ENCODE data around the gene HECTD4.
A peak's percentile ranks its signal among the peaks of the same experiment; 100 is the strongest.

Gene HECTD4

DNA sequence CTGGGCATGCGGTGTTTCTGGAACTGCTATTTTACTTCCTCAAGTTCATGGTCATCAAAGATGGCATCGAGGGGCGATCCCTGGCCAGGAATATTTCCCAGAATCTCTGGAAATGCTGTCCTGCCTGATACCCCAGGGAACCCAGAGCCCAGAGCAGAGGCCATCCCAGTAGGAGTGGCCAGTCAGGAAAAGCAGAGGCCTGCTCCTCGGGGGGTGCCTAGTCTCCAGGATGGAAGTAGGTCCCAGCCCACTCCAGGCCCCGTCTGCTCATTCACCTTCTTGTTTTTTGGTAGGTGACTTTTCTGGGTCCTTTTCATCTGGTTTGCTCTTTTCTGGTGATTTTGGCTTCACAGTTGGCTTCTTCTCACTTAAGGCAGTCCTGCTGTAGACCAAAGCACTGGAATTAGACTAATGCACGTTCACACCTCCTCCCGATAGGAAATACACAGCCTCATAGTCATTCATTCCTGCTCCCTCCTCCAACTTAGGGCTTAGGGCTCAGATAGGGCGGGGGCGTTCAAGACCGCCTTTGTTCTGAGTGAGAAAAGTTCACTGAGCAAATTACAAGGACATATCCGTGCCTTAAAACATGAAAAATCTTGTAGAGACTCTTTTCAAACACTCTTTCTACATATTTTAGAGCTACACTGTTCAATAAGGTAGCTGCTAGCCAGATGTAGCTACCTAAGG lies 205.8 kb downstream of the HECTD4 start:
- DNase-seq (ENCODE audit: low spot score), result no peak

DNA sequence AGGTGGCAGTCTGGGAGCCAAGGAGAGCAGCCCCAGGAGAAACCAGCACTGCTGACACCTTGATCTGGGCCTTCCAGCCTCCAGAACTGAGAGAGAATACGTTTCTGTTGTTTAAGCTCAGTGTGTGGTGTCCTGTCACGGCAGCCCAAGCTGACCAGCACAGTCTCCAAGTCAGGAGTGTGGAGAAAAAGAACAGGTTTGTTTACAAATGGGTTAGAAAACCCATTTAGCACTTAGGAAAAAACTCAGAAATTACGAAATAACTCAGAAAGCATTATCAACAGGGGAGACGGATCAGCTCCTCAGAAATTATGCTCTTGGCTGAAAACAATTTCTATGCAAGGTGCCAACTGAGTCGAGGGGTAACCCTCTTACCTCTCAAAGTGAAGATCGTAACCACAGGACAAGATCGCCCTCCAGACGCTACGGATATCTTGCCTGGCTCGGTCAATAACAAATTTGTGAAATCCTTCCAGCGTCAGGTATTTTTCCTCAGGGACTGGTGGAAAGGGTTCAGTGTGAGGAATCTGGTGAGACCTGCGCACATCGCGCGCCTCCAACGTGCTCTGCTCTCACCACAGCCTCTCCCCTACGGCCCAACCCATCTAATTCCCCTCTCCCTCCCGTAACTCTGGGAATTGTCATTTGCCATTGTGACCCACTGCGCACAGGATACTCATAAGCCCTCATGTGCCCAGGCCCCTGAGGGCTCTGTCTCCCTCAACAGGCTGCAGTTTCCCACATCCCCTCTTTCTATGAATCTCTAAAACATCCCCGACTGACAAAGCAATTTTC lies 206.7 kb downstream of the HECTD4 start:
- no peak for DNase-seq (ENCODE audit: low spot score)

DNA sequence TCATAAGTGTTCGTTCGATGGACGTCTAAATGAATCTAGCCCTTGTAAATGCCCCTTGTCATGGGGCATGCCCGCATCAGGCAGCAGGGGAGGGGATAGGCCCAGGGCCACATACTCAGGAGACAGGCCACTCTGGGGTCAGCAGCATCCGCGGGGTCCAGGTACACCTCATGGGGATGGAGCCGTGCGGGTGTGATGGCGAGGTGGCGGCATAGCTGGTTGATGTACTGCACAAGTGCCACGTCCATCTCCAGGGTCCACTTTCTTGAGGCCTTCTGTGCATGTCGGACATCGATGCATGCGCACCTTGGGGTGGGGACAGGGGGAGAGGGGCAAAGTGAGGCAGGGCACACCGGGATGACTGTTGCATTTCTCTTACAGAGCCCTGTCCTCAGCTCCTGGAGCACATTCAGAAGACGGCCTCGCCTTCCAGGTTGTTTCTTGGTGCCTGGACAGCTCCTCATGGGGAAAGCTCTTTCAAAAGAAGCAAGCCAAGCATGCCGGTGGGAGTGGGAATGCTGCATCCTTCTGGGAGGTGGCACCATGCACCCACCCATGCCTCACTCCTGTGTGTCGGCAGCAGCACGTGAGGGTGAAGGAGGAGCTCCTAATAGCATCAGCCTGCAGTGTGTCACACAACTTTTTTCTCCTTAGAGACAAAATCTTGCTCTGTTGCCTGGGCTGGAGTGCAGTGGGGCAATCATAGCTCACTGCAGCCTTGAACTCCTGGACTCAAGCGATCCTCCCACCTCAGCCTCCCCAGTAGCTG lies 209.5 kb downstream of the HECTD4 start:
- DNase-seq (ENCODE audit: low spot score), result no peak

DNA sequence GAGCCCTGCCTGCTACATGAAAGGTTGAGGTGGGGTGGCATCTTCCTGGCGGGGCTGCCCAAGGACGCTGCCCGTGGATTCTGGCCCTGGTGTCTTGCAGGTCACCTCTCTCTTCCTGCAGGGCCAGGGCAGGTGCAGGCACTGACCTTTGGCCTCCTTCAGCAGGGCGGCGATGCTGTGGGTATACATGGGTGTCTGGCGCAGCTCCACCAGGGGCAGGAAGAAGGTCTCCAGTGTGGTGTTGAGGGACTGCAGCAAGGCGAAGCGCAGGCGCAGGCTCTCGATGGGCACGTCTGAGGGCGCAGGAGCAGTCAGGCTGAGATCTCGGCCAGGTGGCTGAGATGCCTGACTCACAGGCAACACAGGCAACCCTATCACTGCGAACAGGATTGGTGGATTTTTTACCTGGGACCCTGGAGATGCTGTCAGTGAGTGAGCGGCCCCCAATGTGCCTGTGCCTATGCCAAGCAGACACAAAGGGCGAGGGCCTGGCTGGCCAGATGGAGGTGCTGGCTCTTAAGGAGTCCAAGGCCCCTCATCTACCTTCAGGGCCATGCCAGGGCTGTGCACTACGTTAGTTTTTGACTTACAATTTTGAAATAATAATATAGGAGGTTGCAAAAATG lies 211.1 kb downstream of the HECTD4 start:
- no peak for DNase-seq (ENCODE audit: low spot score)

DNA sequence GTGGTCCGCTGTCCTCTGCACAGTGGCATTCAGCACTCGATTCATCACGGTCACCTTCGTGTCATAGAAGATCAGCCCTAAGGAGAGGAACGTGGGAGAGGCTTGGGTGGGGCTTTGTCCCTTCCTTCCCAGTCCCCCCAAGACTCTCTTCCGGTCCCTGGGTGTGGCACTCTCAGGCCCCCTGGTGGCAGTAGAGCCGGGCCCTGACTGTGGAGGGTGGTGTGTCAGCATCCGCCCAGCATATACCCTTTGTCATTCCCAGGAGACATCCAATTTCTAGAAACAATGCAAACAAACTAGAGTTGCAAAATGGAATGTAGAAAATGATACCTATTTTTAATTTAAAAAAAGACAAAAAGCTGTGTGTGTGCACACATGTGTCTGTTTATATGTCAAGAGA lies 211.9 kb downstream of the HECTD4 start:
- peak; percentile 58 for DNase-seq (ENCODE audit: low spot score)

DNA sequence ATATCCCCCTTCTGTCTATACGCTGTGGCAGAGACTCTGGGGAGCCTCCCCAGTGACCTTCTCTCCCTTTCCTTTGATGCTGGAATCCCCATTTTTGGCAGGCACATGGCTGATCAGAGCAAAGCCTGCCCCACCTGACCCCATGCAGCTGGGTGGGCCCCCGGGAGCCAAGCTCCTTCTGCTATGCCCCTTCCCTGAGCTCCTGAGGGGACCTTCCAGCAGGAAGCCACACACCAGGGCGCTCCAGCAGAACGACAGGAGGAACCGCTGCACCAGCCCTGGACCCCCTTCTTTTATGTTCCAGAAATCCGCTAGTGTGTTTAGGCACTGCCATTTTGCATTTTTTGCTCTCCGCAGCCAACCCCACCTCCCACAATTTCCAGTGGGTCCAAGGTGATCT lies 212.3 kb downstream of the HECTD4 start:
- DNase-seq (ENCODE audit: low spot score), result no peak

DNA sequence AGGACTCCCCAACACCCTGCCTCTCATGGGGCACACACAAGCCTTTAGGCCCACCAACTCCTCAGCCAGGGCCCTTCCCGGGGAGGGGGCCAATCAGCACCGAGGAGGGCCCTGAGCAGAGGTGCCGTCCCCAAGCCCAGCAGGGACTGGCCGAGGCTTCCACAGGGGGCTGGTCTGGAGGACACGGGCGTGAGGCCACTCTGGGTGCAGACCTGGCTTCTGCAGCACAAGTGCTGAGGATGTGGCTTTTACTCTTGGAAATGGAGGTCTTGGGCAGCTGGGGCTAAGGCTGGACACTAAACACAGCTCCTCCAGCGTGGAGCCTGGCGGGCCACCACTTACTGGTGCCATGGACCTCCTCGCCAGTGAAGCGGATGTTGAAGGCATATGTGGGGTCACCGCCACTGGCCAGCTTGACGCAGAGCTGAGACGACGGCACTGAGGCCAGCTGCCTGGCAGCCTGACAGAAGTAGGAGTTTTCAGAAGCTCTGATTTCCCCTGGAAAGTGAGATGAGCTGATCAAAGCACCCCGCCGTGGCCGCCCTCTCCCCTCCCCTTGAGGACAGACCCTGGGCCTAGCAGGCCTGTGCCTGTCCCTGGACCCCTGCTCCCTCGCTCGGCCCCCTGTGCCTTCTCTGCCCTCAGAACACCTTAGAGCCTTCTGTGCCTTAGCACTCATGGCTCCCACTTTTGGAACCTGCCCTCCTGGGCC lies 212.9 kb downstream of the HECTD4 start:
- DNase-seq (ENCODE audit: low spot score), result no peak

DNA sequence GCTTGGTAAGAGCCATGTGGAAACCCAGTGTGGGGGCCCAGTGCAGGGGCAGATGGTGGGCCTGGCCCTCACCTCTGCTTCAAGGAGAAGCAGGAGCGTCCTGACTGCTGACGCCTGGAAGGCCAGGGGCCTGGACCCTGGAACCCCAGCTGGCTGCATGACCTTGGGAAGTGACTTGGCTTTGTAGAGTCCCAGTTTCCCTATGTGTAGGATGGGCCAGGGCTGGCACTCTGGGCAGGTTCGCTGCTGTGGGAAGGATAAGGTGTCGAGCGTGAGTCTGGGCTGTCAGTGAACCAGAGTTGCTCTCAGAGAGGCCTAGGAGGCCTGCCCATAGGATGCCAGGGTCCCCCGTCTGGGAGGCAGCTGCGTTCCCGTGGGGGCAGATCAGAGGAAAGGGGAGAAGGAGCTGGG lies 213.7 kb downstream of the HECTD4 start:
- DNase-seq (ENCODE audit: low spot score), result no peak

DNA sequence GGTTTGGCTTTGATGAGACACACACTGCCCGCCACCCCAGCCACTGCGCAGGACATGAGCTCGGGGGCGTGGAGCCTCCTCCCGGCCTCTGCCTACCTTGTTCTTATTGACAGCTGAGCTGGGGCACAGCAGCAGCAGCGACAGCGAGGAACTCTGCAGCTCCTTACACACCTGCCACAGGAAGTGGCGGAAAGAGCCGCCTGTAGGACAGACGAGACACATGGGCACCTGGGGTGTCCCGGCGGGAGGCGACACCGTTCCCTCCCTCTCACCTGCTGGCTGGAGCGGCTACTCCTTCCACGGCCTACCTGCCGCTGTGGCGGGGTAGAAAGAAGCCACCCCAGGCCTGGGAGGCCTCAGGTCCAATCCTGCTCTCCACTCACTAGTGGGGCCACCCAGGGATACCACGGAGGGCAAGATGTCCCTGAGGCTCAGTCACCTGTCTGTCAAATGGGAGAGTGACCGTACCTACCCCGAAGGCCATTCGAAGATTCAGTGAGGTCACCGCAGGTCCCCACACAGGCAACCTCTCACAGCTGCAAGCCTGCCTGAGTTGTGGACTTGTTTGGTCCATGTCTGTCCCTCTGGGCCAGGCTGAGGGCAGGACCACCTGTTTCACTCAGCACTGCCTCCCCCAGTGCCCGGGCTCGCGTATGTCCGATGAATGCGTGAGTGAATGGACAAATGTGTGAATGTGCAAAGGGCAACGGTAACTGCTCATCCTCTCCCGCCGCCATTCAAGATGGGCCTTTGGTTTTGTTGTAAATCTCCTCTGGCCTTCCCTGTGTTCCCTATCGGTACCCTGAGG lies 214.3 kb downstream of the HECTD4 start:
- no peak for DNase-seq (ENCODE audit: low spot score)

DNA sequence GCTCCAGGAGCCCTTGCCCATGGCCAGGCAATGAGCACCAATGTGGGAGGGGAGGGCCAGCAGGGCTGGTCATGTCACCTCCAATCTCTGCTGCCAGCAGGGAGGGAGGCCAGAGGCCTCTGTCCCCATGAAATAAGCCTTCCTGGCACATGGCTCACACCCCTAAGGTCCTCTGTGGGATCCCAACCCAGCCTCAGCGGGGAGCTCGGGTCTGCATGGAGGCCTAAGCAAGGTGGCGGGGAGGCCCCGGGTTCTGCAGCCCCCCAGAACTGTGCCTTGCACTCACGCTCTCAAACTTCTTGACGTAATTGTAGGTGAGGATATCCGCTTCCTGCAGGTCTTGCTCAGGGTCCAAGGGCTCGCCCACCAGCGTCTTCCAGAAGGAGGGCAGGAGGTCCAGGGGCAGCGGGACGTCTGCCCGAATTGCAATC lies 215.2 kb downstream of the HECTD4 start:
- no peak for DNase-seq (ENCODE audit: low spot score)

DNA sequence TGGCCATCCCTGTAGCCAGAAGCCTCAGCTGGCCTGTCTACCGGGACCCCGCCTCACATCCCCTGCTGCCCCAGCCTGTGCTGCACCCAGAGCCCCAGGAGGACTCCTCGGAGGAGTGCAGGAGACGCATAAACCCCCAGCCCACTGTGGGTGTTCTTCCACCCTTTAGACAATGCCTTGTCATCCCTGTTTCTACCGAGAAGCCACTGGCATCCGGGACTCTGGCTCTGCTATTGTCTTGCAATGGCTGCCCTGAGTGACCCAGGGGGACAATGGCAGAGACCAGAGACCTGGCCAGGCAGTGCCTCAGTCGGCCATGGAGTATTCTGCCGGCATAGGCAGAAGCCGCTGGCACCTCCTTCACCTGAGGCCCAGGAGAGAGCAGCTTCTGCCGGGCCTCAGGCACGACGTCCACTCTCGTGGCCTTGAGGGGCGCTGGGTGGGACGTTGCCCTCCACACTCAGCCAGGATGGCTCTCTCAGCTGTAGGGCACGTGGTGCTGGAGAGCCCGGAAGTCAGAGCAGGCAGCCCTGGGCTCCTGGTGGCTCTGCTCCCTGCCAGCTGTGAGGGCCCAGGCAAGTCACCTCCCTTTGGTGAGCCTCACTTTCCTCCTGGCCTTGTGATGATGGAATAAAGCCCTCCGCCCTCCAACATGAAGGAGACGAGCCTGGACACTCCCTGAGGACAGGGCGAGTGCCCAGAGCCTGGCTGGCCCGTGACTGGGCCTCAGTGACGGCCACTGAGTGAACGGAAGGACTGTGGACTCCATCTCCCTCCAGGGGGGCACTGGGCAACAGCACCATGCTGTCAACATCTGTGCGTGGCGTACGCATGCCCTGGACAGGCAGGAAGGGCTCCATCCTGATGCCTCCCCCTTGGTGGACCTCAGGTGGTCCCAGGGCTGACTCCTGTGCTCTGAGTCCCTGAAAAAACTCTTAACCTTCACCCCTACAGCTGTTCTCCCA lies 215.9 kb downstream of the HECTD4 start:
- DNase-seq (ENCODE audit: low spot score), result no peak

DNA sequence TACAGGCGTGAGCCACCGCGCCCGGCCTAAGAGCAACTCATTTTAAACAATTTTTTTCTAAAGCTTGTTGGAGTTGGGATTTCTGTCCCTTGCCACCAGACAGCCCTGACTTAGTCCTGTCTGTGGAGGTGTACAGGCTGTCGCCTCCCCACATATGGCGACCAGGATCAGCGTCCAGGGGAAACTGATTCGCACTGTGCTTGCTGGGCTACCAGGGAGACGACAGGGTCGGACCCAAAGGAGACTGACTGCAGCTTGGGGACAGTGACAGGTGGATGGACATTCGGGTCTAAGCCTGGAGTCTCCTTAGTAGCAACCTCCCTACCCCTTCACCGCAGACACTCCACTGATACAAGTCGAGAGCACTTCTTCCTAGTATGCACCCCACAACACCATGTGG lies 216.6 kb downstream of the HECTD4 start:
- no peak for DNase-seq (ENCODE audit: low spot score)

DNA sequence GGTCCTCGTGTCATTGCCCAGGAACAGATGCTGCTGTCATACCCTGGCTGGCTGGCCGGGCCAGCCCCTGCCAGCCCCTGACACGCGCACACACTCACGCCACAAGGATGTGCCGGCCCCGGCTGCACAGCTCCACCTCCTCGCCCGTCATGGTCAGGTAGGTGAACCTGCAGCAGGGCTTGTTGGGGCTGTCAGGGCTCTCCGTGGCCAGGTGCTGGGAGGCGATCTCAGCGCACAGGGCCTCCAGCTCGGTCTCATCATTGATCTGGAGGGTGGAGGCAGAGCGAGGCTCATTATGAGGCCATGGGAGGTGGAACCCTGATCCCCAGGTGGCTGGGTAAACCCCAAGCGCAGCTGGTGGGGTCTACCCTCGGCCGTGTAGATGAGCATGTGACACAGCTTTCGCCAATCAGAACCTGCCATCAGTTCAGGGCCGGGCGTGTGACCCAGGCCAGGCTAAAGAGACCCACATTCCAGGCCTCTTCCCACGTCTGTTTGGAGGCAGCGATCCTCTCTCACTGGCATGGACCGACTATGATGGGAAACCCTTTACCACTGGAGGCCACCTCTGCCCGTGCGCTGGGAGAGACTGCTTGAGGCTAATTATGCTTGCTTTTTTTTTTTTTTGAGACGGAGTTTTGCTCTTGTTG lies 218.1 kb downstream of the HECTD4 start:
- DNase-seq (ENCODE audit: low spot score), result no peak

DNA sequence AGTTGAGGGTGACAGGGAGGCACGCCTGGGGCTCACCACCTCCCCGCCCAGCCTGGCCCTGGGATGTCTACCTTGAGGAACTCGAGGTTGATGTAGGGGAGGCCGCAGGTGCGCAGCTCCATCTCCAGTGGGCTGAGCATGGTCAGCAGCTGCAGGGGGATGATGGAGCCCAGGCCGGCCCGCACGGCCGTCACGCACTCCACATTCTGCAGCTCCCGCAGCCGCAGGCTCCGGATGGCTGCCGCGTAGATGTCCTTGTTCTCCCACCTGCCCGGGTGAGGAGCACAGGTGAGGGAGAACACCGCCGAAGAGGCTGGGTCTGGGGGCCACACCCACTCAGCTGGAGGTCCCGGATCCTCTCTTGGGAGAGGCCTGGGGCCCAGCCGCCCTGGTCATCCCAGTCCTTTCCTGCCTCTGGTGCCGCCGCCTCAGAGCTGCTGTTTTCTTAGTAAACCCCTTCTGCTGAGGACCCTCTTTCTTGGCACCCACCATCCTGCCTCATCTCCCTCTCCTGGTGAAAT lies 218.7 kb downstream of the HECTD4 start:
- DNase-seq (ENCODE audit: low spot score), result no peak

DNA sequence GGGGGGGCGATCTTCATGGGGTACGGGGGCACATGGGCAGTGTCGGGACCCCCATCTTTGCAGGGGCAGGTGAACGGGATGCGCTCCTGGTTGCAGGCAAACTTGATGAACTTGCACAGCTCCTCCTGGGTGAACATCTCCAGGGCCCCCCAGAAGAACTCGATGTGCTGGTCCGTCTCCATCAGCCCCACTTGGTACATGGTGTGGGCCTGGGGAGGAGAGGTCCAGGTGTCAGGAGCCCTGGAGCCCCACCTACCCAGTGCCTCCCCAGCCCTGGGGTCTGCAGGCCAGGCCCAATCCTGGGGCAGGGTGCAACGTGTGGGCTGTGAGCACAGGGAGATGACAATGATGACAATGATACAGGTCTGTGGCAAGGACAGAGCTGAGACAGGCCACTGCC lies 219.2 kb downstream of the HECTD4 start:
- no peak for DNase-seq (ENCODE audit: low spot score)

DNA sequence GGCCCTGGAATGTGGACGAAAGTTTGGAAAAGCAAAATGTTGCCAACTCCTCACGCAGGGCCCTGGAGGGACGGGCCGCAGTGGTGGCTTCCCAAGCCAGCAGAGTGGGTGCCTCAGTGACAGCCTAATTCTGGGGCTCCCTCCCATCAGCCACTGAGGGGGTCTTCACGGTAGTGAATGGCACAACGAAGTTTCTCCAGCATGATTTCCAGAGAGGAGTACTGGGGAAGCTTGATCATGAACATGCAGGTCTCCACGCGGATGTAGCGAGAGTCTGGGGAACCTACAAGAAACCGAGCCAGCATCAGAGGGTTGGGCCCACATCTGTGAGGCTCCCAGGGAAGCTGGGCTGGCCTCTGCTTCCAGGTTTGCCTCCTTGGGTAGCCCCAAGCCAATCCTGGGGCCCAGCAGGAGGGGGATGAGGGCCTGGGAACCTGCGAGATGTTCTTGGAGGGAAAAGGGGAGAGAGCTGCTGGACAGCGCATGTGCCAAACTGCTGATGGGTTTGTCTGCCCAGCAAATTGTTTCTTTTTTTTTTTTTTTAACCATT lies 219.9 kb downstream of the HECTD4 start:
- no peak for DNase-seq (ENCODE audit: low spot score)

DNA sequence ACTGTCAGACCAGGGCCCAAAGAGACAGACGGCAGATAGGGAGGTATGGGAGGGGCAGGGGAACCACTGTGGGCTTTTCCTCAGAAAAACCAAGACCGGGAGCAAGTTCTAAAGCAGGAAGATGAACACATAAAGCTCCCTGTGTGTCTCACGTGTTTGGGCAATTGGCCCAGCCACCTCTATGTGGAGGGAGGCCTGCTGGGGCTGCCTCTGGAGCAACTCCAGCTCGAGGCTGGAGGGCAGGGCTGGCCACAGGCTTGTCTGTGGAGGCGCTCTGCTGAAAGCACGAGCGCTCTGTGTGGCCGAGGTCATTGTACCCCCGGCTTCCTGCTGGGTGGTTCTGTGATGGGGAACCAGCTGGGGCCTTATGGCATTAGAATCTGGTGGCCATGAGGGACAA lies 220.5 kb downstream of the HECTD4 start:
- DNase-seq (ENCODE audit: low spot score), result no peak

DNA sequence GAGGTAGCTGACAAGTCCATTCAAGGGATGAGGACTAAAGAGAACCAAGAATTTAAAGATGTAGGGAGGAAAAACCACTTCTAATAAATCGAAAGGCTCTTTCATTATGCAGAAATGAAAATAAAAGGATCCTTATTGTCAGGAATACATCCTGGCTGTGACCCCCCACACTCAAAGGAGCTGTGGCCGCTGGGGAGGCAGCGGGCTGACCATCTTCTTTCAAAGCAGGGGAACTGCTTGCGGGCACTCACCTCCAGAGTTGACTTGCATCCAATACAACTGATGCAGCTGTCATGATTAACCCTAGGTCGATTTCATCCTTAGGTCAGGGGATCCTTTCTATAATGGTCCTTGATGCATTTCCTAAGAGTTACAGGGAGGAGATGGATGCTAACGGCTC lies 221.6 kb downstream of the HECTD4 start:
- no peak for DNase-seq (ENCODE audit: low spot score)

DNA sequence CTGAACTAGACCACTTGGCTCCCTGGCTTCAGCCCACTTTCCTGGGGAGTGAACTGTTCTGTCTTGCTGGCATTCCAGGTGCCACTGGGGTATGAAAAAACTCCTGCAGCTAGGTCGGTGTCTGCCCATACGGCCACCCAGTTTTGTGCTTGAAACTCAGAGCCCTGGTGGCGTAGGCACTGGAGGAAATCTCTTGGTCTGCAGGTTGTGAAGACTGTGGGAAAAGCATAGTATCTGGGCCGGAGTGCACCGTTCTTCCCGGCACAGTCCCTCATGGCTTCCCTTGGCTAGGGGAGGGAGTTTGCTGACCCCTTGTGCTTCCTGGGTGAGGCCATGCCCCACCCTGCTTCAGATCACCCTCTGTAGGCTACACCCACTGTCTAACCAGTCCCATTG lies 223.1 kb downstream of the HECTD4 start:
- no peak for DNase-seq (ENCODE audit: low spot score)
